PFSK-1 (cell line): Measurements from ENCODE around the gene WNK3. TPM values are rescaled to one million over a fixed set of nuclear protein-coding genes. Genes with fewer than 3 reads are reported as not detected.

ENCODE experiments used
- FOXP2 ChIP-seq: optimal IDR thresholded peaks from 2 replicates; pipeline ENCODE3; 2011; ENCODE audit warnings: borderline replicate concordance, control low read depth, inconsistent platforms; ENCODE audit not compliant: insufficient read depth; ENCODE audit errors: extremely low read length, extremely low read depth
- POLR2AphosphoS5 ChIP-seq: IDR thresholded peaks from 2 replicates; pipeline ENCODE4 v1.6.1; 2012; ENCODE audit warnings: low read depth, mild to moderate bottlenecking, control low read depth, low read length, moderate library complexity
- REST ChIP-seq, 2 experiments: IDR thresholded peaks; 2 replicates each; pipeline versions ENCODE4 v1.6.1 to v1.8.0; 2011 to 2012; ENCODE audit warnings: low read depth in 2 of 2, low read length in 2 of 2, control low read depth in 1 of 2, inconsistent platforms in 1 of 2, mild to moderate bottlenecking in 1 of 2, moderate library complexity in 1 of 2; ENCODE audit not compliant: insufficient read depth in 1 of 2
- SIN3A ChIP-seq: IDR thresholded peaks from 2 replicates; pipeline ENCODE4 v1.6.1; 2012; ENCODE audit warnings: mild to moderate bottlenecking, low read length, moderate library complexity, borderline replicate concordance; ENCODE audit not compliant: insufficient read depth
- TAF1 ChIP-seq: IDR thresholded peaks from 2 replicates; pipeline ENCODE4 v1.6.1; 2012; ENCODE audit warnings: low read length, control low read depth, borderline replicate concordance; ENCODE audit not compliant: insufficient read depth
- polyA plus RNA-seq: library from polyadenylated mRNA; unstranded; fragments of >200 nt; gene quantifications from one replicate; pipeline ENCODE4 v1.2.1, GENCODE V29; 2012; ENCODE audit warnings: low read depth, missing spikeins; ENCODE audit not compliant: insufficient read length

Gene WNK3
- 0.88 TPM for polyA plus RNA-seq

- TF ChIP-seq SIN3A (no peak; the same call in 1 of the 2 replicates), POLR2AphosphoS5 (peak; percentile 74)
These were observed at the start of gene WNK3 for GRCh38 chrX:54357414-54358377. TSS of gene WNK3 (minus strand) at chrX:54358046.

- no peak for TF ChIP-seq POLR2AphosphoS5
- TF ChIP-seq REST (IDR thresholded peaks at IDR 0.05; ENCODE audit: insufficient read depth in 1 of 2, low read depth in 2 of 2, low read length in 2 of 2), result no peak
- no peak for TF ChIP-seq FOXP2
- no peak for TF ChIP-seq SIN3A
- no peak for TF ChIP-seq TAF1
These were observed 49.4 kb upstream of the WNK3 start for GRCh38 chrX:54407266-54407665.

- TF ChIP-seq SIN3A (no peak), FOXP2 (no peak)
These were observed 39.3 kb upstream of the WNK3 start for GRCh38 chrX:54397113-54397512.

DNA sequence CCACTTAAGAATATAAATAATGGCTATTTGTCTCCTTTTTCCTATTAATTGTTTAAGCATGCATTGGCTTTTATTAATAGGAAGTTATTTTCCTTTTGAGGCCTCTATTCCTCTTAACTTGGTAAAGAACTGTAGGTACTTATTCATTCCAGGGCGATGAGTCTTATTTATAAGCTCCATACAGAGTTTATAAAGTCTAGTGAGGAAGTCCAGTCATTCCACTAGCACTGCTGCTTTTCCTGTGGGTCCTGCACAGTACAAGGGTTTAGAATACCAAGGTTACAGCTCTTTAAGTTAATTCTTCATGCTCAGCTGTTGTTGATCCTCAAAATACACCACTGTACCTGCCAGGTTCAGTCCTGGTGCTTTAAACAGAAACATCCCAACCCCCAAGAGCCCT lies 28.5 kb upstream of the WNK3 start:
- TF ChIP-seq POLR2AphosphoS5 (no peak), TAF1 (no peak), REST (IDR thresholded peaks at IDR 0.05; ENCODE audit: insufficient read depth in 1 of 2, low read depth in 2 of 2, low read length in 2 of 2) (no peak), FOXP2 (no peak), SIN3A (no peak)

GRCh38 chrX:54359408-54359807 lies 1.6 kb upstream of the WNK3 start:
- TF ChIP-seq FOXP2 (no peak), POLR2AphosphoS5 (no peak), TAF1 (no peak), SIN3A (no peak), REST (IDR thresholded peaks at IDR 0.05; ENCODE audit: insufficient read depth in 1 of 2, low read depth in 2 of 2, low read length in 2 of 2) (no peak)
